Uterus (tissue), 2 donors: ENCODE measurements around the gene EVA1C.
A peak's percentile ranks its signal among the peaks of the same experiment; 100 is the strongest.

Experiments
- POLR2A ChIP-seq, 2 donors: fragments of 450-650 bp; IDR thresholded peaks; one replicate each; pipeline ENCODE4 v1.6.1; 2016; ENCODE audit warnings: antibody characterized with exemption in 2 of 2, mild to moderate bottlenecking in 1 of 2, moderate library complexity in 1 of 2
- TF ChIP-seq, protein P1 (sequence below), 4 experiments: fragments of 200-600 bp in 2 of 4; fragments of 450-650 bp in 2 of 4; sonication (generic) in 2 of 4; IDR thresholded peaks; one replicate each; pipeline ENCODE4 v1.5.1; 2016 to 2019; ENCODE audit warnings: antibody characterized with exemption in 4 of 4, mild to moderate bottlenecking in 2 of 4, moderate library complexity in 1 of 4

DNA sequence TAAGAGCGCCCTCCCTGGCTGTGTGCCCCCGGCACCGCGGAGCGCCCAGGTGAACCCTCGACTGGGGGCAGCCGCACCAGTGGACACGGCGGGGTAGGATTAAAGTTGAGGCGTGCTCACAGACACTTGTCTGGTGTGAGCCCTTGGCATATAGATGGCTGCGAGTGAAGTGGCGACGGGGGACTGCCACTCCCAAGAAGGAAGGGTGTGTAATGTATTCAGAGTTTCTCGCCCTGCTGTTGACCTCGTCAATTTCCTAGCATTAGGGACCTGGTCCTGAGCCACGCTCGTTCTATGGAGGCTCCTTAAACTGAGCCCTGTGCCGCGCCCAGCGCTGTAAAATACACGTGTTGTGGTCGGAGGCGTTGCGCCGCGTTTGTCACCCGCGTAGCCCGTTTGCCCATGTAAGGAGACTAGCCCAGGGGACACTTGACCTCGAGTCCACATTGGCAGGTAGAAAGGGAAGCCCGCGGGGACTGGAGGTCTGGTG lies 554 bp downstream of the EVA1C start:
- TF ChIP-seq, protein P1, sequence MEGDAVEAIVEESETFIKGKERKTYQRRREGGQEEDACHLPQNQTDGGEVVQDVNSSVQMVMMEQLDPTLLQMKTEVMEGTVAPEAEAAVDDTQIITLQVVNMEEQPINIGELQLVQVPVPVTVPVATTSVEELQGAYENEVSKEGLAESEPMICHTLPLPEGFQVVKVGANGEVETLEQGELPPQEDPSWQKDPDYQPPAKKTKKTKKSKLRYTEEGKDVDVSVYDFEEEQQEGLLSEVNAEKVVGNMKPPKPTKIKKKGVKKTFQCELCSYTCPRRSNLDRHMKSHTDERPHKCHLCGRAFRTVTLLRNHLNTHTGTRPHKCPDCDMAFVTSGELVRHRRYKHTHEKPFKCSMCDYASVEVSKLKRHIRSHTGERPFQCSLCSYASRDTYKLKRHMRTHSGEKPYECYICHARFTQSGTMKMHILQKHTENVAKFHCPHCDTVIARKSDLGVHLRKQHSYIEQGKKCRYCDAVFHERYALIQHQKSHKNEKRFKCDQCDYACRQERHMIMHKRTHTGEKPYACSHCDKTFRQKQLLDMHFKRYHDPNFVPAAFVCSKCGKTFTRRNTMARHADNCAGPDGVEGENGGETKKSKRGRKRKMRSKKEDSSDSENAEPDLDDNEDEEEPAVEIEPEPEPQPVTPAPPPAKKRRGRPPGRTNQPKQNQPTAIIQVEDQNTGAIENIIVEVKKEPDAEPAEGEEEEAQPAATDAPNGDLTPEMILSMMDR (IDR thresholded peaks at IDR 0.05) = no peak
- TF ChIP-seq POLR2A (IDR thresholded peaks at IDR 0.05) = peak in 1 of 2 donors; percentile 10
